Measurements from ENCODE around the gene CELF2. TPM values are rescaled to one million over a fixed set of nuclear protein-coding genes. Genes with fewer than 3 reads are reported as not detected.
A peak's percentile ranks its signal among the peaks of the same experiment; 100 is the strongest.

The CELF2 gene
- total and polyA plus RNA-seq, 8 donors: 58.0 to 107 (median 65.9) TPM

DNA sequence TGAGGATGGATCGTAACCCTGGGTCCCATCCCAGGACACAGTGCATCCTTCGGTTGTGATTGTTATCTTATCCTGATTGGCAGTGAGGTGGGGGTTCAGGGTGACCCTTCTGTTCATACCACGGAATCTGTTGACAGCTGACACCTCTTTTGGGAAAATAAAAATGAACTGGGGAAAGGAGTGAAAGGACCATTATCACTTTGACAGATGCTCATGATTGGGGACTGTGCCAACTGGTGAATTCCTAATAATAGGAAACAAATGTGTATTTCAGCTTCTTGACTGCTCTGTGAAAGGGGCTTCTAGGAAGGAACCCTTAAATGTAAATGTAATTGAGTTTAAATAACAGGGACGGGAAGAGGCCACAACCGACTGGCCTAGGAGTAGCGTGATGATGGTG, 65.4 kb downstream of the CELF2 start:
- Histone ChIP-seq H3K4me1 (peaks cover 2 to 4% of the 10 kb centered on the region in 2 donors), H3K4me3 (no peak overlapping the region), H3K27me3 (no peaks in the 10 kb centered on the region), H3K27ac (no peak overlapping the region), H3K9me3 (no peaks in the 10 kb centered on the region), H3K36me3 (no peaks in the 10 kb centered on the region)
- intact Hi-C loops (cut with DNase I): no loop called here
- ATAC-seq (no peak), DNase-seq (no peak)
- TF ChIP-seq, protein P1, sequence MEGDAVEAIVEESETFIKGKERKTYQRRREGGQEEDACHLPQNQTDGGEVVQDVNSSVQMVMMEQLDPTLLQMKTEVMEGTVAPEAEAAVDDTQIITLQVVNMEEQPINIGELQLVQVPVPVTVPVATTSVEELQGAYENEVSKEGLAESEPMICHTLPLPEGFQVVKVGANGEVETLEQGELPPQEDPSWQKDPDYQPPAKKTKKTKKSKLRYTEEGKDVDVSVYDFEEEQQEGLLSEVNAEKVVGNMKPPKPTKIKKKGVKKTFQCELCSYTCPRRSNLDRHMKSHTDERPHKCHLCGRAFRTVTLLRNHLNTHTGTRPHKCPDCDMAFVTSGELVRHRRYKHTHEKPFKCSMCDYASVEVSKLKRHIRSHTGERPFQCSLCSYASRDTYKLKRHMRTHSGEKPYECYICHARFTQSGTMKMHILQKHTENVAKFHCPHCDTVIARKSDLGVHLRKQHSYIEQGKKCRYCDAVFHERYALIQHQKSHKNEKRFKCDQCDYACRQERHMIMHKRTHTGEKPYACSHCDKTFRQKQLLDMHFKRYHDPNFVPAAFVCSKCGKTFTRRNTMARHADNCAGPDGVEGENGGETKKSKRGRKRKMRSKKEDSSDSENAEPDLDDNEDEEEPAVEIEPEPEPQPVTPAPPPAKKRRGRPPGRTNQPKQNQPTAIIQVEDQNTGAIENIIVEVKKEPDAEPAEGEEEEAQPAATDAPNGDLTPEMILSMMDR (IDR thresholded peaks at IDR 0.05): no peak

DNA sequence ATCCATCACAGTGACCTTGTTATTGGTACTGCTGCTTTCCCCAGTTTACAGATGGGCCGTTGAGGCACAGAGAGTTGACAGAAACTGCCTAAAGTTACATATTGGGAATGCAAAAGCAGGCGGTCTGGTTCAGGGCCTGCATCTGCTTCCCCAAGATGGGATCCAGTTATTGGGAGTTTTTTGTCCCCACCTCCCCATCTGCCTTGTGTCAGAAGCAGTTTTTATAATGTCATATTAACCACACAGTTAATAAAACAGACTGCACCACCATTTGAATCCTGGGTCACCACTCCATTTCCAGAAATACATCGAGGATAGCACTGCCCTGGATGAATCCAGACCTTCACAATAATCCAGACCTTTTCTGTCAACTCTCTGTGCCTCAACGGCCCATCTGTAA, 67.9 kb downstream of the CELF2 start:
- Histone ChIP-seq H3K4me1 (peaks cover 2 to 4% of the 10 kb centered on the region in 2 donors), H3K36me3 (no peaks in the 10 kb centered on the region), H3K27ac (no peak overlapping the region), H3K4me3 (no peak overlapping the region), H3K9me3 (no peaks in the 10 kb centered on the region), H3K27me3 (no peaks in the 10 kb centered on the region)
- TF ChIP-seq, protein P1 (IDR thresholded peaks at IDR 0.05): no peak
- intact Hi-C loops (cut with DNase I): no loop called here
- ATAC-seq (no peak), DNase-seq (no peak)

DNA sequence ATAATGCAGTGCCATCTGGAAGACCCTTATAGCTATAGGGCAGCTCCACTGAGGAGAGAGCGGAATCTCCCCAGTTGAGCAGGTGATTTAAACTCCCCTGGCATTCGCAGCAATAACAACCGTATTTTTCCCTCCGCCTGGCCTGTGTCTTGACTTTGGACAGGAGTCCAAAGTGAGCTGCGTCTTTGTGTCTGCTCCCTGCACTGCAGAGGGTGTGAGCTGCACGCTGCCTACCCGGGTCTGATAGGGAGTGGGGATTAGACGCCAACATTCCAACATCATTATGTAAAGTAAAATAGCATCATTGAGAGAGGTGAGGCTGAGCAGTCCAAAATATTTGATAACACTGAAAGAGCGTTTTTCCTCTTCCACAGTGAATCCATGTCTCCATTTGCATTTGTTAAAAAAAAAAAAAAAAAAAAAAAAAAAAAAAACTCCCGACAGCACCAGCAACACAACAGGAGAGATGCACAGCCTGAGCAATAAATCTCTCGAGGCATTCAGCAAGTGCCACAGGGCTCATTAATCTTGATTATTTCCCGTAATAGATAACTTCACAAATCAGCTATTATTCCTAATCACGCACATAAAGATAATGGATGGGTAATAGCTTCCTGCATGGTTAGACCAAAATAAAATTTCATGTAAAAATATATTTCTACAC, 68.6 kb downstream of the CELF2 start:
- no peak for DNase-seq
- H3K27ac ChIP-seq: no peak overlapping the region

DNA sequence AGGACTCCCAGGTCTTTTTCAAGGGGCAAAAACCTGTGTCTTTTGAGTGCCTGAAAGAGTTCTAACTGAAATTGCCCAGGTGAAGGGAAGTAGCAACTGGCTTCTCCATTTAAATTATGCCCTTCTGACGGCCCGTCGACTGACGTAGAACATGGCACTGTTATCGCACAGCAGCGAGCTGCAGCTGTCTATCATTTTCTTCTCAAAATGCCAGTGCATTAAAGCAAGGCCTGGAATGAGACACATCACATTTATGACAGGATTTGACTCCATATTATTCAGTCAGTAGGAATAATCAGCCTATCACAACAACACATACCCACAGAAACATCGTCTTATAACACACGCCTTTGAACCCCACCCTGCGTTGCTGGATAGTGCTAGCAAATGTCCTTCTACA, 69.7 kb downstream of the CELF2 start:
- Histone ChIP-seq H3K27ac (no peak overlapping the region), H3K9me3 (no peaks in the 10 kb centered on the region), H3K27me3 (no peaks in the 10 kb centered on the region), H3K36me3 (no peaks in the 10 kb centered on the region), H3K4me3 (no peak overlapping the region), H3K4me1 (peaks cover 2 to 4% of the 10 kb centered on the region in 2 donors)
- no peak for DNase-seq
- intact Hi-C loops (cut with DNase I): no loop called here
- no peak for ATAC-seq
- TF ChIP-seq, protein P1 (IDR thresholded peaks at IDR 0.05): no peak

More for the DNA sequence above, 68.6 kb downstream of the CELF2 start:
- intact Hi-C loops (cut with DNase I): no loop called here
- peak; percentile 71 for ATAC-seq
- H3K4me1 ChIP-seq: peaks cover 2 to 4% of the 10 kb centered on the region in 2 donors
- TF ChIP-seq, protein P1 (IDR thresholded peaks at IDR 0.05): no peak
- H3K9me3 ChIP-seq: no peaks in the 10 kb centered on the region
- H3K27me3 ChIP-seq: no peaks in the 10 kb centered on the region
- no peaks in the 10 kb centered on the region for H3K36me3 ChIP-seq
- no peak overlapping the region for H3K4me3 ChIP-seq

DNA sequence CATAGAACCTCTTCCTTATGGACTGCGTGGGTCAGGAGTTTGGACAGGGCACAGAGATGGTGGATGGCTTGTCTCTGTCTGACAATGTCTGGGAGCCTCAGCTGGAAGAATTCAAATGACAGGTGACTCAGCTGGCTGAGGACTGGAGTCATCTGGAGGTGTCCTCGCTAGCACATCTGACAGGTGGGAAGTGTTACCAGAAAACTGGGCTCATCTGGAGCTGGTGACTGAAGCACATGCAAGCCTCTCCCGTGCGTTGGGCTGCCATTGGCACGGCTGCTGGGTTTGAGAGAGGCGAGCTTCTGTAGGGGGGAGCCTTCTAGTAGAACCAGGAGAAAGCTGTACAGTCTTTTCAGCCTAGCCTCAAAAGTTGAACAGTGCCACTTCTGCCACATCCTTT, 71.0 kb downstream of the CELF2 start:
- no peak overlapping the region for H3K27ac ChIP-seq
- ATAC-seq: no peak

More for the DNA sequence above, 71.0 kb downstream of the CELF2 start:
- no peaks in the 10 kb centered on the region for H3K27me3 ChIP-seq
- H3K36me3 ChIP-seq: no peaks in the 10 kb centered on the region
- H3K9me3 ChIP-seq: no peaks in the 10 kb centered on the region
- TF ChIP-seq, protein P1 (IDR thresholded peaks at IDR 0.05): no peak
- intact Hi-C loops (cut with DNase I): no loop called here
- no peak for DNase-seq
- H3K4me1 ChIP-seq: peaks cover 0 to 4% of the 10 kb centered on the region in 2 donors
- H3K4me3 ChIP-seq: no peak overlapping the region

All from left lung (tissue), 10 donors.